CD4-positive, alpha-beta T cell treated with Interferon gamma for 1 hour (primary cell): Measurements from ENCODE around the gene FRMD4A.
A peak's percentile ranks its signal among the peaks of the same experiment; 100 is the strongest.

Experiments
- DNase-seq: peaks from one replicate; pipeline ENCODE4 v3.0.0-alpha.2; 2020

FRMD4A gene

GRCh38 chr10:13681960-13682359 lies 648.8 kb downstream of the FRMD4A start:
- DNase-seq: no peak

DNA sequence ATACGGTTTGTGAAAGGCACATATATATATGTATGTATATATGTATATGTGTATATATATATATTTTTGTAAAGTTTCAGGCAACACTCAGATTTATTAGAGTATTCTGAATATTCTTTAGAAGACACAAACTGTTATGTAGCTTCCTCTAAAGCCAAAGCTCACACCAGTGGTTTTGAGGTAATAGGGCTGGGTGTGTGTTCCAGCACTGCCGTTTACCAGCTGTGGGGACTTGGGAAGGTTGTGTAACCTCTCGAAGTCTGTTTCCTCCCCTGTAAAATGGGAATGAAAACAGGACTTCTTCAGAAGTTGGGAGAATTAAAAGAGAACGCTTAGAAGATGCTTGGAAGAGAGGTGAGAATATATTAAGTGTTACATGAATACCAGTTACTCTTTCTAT lies 649.2 kb downstream of the FRMD4A start:
- no peak for DNase-seq

GRCh38 chr10:13681095-13681494 lies 649.6 kb downstream of the FRMD4A start:
- no peak for DNase-seq

DNA sequence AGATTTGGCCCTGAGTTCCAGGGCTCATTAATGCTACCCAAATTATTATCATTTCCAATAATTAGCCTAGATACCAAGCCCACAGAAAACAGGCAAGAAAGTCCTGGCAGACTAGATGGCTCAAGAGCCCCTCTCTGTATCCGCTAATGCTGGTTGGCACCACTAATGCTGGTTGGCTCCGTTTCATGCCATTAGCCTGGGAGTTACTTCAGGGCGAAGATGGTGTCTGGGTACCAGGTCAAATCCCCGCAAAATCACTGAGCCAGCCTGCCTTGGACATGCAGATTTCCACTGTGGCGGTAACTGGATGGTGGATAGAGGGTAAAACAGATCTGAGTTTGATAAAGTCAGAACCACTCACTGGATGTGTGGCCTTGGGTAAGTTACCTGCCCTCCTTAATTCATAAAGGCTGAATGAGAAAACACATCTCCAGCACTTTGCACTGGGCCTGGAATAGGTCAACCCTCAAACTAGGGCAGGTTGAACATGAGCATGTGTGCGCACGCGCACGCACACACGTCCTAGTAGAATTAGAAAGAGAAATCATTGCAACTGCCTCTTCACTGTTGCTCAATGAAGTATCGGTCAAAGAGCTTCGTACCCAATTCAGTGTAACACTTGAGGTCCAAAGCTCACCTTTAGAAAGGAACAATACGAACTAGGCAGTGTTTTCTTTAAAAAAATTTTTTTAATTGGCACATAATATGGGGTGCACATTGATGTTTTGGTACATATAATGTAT lies 652.5 kb downstream of the FRMD4A start:
- no peak for DNase-seq

DNA sequence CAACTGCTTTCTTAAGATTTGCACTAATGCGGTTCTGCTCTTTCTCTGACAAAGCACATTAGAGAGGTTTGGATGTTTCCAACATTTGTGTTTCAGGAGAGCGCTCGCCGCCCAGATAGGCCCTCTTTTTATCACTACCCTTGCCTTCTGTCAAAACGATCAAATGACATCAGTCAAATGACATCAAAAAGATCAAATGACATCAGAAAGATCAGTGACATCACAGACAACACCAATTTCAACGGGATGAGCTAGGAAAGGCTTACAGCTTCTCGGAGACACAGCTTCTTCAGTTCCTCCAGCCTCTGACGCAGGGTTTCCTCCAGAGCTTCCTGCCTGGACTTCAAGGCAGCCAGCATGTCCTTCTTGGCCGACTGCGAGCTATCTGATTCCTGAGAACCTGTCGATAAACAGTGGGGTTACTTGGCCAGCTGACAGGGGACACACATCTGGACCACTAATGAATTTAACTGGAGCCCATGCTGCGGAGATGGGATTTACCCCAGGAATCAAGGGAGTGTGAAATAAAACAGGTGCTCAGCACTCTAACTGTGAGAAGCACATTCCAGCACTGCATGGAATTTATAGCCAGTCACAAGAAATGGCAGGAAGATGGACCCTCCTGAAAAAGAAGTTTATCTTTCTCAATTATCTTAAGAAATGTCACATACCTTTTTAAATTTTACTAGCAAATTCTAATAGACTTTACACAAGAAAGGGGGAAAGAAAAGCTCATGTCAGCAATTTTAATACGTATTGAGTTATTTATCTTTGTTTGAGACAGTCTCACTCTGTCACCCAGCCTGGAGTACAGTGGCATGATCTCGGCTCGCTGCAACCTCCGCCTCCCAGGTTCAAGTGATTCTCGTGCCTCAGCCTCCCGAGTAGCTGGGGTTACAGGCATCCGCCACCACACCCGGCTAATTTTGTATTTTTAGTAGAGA lies 655.8 kb downstream of the FRMD4A start:
- no peak for DNase-seq

DNA sequence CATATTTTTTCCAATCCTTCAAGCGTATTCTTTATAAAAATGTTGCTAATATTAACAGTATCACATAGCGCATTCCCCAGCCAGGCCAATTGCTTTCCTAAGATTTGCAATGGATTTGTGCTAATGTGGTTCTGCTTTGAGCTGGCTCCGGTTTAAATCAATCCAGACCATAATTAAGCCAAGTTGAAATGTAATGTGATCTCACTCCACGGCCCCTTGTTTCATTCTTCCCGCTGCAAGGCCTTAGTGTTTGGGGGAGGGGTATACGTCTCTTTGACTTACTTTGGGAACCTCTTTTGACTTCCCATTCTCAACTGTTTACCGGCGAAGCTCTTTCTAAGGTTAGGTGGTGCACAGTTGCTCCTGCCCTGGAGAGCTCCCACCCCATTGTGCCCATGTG lies 657.6 kb downstream of the FRMD4A start:
- no peak for DNase-seq

- no peak for DNase-seq
Measured at GRCh38 chr10:13672548-13672947, 658.2 kb downstream of the FRMD4A start.

- DNase-seq: no peak
Measured at GRCh38 chr10:13671904-13672303, 658.8 kb downstream of the FRMD4A start.

DNA sequence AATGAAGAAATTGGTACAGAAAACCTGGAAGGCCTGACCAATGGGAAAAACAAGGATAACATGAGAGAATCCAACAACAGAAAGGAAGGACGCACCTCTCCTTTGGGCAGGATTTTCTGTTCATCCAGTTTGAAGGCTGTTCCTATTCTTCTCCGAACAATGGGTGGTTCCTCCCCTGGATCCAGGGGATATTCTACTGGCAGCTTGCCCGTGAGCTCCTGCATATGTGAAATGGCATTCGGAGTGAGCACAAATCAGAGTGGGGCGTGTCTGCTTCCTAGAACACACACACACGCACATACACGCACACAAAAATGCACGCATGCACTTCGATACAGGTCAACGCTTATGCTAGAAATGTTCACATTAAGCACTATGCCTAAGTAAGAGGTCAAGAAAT lies 660.4 kb downstream of the FRMD4A start:
- DNase-seq: no peak

- DNase-seq: no peak
Measured at GRCh38 chr10:13669901-13670300, 660.8 kb downstream of the FRMD4A start.

- DNase-seq: no peak
Measured at GRCh38 chr10:13669182-13669855, 661.4 kb downstream of the FRMD4A start.

DNA sequence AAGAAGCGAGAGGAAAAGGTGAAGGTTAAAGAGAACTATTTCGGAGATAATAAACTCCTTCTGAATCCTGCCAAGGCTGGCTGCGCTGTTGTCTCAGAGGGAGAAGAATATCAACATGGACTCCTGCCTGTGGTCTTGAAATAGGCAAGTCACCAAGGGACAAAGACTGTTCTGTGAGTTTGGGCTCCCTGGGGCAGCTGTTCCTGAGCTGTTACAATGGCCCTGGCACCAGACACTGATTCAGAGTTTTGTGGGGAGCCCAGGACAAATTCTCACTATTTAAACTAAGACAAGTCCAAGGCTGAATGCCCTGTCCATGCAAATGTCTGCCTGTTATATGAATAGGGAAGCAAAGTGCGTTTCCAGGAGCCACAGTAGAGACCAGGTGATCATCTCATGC lies 662.6 kb downstream of the FRMD4A start:
- no peak for DNase-seq

DNA sequence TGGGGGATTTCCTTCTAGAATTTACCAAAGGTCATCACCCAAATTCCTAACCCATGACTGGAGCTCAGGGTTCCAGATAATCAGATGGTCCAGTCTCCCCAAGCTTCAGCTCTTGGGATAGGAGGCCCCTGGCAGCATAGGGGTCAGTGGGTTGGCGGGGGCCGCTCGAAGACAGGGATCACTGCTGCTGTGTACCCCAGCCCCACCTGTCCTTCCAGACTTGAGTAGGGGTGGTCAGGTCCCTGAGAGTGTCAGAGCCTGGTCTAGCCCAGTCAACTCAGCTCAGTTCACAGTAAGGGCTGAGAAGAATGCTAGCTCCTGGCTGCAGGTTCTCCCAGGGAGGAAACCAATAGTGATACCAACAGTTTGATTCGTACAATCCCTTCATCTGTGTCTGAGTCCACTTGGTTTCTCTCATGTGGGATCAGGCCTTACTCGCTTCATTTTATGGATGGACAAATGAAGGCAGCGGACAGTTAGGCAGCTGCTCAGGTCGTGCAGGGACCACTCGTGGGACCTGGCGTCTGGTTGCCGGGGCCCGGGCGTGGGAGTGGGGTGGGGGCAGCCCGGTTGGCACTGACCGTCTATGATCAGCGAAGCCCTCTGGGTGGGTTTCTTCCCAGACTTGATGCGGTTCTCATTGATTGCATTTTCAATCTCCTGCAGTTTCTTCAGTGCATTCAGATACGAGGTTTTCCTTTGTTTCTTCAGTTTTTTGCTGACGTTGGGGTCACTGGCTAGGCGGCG lies 665.0 kb downstream of the FRMD4A start:
- no peak for DNase-seq

- no peak for DNase-seq
Measured at GRCh38 chr10:13661256-13661655, 669.5 kb downstream of the FRMD4A start.

GRCh38 chr10:13660551-13660920 lies 670.2 kb downstream of the FRMD4A start:
- DNase-seq: no peak

DNA sequence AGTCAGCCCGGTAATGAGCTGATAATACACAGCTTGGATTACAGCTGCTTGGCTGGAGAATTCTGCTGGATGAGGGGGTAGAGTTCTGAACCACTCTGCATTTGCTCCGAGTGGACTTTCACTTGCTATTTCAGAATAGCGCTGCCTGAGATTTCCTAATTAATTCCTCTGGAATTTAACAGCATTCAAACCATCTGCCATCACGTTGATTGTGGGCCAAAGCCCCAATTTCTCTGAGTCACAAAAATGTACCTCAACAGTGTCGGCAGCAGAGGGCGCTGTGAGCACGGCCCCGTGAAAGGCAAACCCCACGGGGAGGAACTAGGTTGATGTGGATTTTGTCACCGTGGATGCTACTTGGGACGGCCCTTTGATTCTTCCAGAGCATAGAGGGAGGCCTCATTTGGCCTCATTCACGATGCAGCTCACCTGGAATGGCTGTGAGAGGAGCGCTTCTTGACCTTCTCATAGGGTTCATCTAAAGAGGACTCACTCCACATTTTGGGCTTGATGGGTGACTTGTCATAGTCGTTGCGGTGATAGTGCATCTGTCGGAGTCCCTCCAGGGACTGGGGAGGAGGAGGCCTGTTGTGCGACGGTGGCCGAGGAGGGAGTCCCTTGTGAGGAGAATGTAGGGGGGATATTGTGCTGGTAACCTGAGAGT lies 670.7 kb downstream of the FRMD4A start:
- DNase-seq: peak; percentile 60

DNA sequence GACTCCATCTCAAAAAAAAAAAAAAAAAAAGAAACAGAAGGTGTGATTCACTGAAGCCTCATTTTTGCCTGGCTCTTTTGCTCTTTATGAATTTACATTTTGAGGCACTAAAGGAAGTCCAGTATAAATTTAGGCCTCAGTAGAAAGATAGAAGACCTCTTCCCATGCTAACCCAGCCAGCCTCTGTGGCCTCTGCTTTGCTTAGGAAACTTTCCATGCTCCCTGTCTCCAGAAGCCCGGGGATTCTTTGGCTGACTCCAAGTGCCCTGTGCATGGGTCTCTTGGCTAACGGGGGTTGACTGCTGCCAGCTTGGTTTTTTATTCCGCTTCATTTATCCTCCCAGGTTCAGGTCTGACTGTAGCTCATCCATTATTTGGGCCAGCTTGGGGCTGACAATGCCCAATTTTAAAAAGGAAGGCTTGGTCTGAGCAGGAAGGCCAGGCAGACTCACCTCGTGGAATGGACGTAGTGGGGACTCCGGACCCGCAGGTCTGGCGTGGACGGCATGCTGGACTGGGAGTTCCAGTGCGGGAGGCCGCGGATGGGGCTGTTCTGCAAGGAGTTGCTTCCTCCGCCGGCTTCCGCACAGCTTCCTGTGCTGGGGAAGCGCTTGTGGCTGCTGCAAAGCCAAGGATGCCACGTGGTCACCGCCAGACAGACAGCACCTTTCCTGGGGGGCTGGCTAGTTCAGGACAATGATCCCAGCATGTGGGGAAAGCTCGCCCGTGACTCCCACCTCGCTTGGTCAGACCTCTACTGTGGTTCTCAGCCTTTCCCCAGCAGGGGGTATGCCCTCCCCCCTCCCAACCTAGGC lies 671.6 kb downstream of the FRMD4A start:
- peak; percentile 7 for DNase-seq

GRCh38 chr10:13658264-13658663 lies 672.5 kb downstream of the FRMD4A start:
- no peak for DNase-seq

GRCh38 chr10:13657101-13657680 lies 673.5 kb downstream of the FRMD4A start:
- DNase-seq: no peak

DNA sequence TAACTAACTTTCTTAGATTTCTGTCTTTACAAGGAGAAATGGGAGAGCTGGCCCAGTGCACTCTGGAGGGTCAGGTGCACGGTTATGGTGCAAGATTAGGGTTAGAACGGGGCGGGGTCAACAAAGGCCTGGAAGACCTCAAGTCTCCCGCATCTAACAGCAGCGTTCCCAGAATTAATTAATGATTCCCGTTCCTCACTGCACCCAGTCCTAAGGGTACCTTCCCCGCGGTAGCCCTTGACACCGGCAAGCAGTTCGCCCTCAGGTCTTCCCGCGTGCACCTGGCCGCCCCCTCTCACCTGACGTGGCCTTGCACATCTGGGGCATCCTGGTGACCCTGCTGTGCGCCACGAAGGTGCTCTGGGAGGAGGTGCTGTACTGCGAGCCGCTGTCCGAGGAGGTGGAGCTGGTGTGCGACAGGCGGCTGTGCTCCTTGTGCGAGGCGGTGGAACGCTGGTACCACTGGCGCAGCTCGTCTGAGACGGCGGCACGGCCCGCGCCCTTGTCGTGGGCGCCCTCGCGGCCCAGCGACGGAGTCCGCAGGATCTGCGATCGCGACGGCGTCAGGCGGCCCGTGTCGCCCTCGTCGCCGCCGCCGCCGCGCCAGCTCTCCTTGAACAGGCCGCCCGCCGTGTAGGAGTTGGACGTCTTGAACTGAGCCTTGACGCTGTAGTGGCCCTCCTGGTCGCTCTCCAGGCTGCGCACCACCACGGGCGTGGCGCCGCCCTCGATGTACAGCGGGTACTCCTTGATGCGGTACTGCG lies 674.2 kb downstream of the FRMD4A start:
- DNase-seq: no peak
